Left kidney (tissue), 2 donors: ENCODE data around the gene MYB. TPM values are rescaled to one million over a fixed set of nuclear protein-coding genes. Genes with fewer than 3 reads are reported as not detected.
"Not testable (repeated sequence)": the region's sequence is repeated elsewhere in the genome, so short reads cannot be mapped to it uniquely, and the experiment has no call there.

Source experiments
- DNase-seq: peaks from one replicate; pipeline ENCODE4 v3.0.0-alpha.2; 2013
- polyA plus RNA-seq: library from polyadenylated mRNA; unstranded; fragments of 120-200 nt; gene quantifications from one replicate; pipeline ENCODE4 v1.2.1, GENCODE V29; 2013; ENCODE audit not compliant: insufficient read length

MYB gene
- polyA plus RNA-seq, 1 donor: 5.7 TPM

DNA sequence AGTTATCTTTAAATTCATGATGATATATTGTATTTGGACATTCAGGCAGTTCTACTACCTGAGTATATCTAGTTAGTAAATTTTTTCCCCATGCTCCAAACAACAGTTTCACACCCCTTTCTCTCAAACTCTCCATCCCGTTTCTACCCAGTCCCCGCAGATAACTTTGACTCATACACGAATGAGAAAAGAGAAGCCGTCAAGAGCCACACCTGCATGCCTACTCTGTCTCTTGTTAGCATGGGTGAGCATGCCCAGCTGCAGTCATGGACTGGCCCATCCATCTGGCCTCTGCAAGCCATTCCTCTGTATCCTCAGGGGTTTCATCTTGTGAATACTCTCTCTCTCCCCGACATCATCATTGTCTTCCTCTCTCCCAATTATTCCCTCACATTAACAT is 41.5 kb downstream of the MYB start:
- DNase-seq: no peak

DNA sequence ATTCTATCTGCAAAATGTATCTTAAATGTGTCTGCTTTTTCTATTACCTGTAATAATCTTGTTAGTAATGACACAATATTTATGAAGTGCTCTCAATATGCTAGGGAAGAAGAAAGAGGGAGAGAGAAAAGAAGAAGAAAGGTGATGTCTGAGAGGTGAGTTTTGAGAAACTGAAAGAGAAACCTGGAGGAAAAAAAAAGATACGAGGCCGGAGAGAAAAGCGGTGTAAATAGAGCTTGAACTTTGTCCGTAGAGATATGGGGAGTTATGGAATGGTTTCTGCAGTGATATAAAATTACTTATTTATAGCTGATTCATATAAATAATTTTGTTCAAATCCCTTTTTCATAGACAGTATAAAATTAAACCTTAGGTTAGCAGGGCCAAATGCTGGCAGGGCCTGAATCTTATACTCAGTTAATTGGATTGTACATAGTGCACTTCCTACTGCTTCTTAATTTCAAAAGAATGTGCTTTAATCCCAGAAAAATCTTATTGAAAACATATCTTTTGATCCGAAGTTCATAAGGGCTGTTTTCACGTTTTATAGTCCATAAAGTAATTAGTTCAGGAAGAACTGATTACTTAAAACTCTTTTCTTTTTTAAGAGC is 43.0 kb downstream of the MYB start:
- DNase-seq: no peak

- DNase-seq: no peak
These were observed 44.8 kb downstream of the MYB start for GRCh38 chr6:135225911-135226310.

- DNase-seq: no peak
These were observed 45.4 kb downstream of the MYB start for GRCh38 chr6:135226537-135226936.

DNA sequence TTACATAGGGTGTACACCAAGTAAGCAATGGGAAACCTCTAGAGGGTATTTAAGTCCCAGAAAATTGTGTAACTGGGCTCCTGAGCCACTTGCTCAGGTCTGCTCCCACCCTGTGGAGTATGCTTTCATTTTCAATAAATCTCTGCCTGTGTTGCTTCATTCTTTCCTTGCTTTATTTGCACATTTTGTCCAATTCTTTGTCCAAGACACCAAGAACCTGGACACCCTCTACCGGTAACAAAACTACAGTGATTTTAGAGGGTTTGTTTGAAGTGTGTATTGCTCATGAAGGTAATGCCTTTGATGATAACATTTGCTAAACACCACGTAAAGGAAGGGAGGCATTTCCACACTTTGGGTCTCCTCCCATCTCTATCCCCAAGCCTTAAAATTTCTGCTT is 46.2 kb downstream of the MYB start:
- no peak for DNase-seq

DNA sequence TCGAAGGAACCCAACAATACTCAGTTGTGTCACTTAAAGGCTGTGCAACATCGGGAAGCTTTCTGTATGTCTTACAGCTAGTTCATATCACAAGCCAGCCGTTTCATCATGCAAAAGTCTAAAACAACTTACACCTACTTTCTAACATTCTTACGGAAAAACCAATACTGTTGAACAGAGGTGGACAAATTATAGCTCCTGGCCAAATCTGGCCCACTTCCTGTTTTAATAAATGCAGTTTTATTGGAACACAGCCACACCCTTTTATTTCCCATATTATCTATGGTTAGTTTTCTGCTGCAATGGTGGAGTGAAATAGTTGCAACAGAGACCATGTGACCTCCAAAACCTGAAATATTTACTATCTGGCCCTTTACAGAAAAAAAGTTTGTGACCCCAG is 46.6 kb downstream of the MYB start:
- DNase-seq: no peak

DNA sequence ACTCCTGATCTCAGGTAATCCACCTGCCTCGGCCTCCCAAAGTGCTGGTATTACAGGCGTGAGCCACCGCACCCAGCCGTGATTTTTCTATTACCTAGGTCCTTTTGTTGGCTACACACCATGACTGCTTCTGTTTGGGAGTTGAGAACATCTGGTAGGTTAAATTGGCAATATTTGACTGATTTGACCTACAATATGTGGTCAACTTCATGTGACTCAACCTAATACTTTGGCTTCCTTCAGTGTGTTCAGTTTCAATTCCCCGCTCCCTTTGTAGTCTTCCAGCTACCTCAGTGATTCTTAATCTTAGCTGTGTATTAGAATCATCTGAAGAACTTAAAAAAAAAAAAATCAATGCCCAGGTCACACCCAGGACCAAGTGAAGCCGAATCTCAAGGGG is 47.4 kb downstream of the MYB start:
- DNase-seq: no peak

- DNase-seq: no peak
These were observed 48.9 kb downstream of the MYB start for GRCh38 chr6:135229996-135230395.

DNA sequence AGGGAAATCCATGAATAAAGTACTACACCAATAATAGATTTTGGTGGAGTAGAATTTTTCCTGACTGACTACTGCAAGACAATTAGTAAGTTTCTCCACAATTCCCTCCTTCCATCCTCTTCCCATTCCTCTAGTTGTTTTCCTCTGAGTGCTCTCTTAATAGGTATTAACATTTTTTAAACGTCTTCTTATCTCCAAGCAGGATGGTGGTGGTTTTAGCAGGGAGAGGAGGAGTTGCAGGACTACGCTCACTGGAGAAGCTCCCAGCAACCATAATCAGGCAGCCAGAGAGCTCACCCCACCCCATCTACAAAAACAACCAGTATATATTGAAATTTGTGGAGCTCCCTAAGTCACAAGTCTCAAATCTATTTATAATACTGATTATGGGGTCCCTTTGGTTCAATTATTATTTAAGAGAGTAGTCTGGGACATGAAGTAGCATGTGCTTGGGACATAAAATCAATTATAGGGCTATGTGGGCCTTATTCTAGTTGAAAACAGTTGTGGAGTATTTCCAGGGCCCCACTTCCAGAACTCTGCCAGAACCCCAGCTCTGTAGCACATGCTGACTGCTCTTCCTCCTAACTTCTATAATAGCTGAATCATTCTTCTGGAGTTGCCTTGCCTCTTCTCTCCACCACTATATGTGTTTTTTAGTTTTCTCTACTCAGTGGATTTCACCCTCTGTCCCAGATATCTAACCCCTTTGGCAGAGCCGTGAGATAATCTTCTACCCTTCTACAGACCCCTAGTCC is 49.8 kb downstream of the MYB start:
- no peak for DNase-seq

DNA sequence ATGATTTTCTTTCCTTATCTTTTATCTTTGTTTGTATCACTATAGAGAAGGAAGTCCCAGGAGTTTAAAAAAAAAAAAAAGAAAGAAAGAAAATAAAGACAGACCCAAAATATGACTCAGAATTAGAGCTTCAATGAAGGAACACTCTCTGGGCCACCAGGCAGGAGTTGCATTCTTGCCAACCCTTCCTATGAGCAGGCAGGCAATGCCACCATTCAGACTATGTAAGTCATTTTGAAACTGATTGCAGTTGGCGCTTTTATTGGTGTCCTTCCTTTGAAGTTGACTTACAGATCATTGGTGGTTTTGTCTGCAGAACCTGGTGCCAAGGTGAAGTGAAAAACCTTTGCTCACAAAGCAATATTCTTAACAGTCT is 50.3 kb downstream of the MYB start:
- DNase-seq: no peak

- DNase-seq: peak; percentile 7
These were observed 52.8 kb downstream of the MYB start for GRCh38 chr6:135233686-135234491.

DNA sequence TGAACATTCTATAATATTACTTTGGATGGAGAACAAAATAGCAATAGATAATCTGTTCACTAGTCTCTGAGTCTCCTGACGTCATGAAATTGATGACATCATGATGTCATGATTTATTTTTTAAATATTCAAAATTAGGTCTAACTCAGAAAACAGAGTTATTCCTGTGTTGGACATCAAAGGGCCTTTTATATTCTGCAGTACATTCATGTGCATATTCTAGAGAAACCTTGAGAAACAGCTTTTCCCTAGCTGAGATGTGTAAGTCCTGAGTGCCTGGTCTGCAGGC is 53.3 kb downstream of the MYB start:
- DNase-seq: no peak

DNA sequence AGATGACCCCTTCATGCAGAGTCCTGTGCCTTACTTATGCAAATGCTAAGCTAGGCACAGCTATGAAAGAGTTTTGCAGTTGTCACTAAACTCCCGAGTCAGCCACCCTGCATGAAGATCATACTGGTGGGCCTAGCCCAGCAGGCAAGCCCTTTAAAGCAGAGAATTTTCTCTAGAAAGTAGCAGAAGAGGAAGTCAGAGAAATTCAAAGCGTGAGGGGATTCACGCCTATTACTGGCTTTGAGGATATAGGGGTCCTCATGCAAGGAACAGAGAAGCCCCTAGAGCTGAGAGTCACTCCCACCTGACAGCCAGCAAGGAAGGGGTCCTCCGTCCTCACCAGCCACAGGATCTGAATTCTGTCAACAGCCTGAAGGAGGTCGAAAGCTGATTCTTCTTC is 54.6 kb downstream of the MYB start:
- no peak for DNase-seq

- DNase-seq: no peak
These were observed 55.2 kb downstream of the MYB start for GRCh38 chr6:135236319-135236718.

GRCh38 chr6:135236732-135237131 is 55.6 kb downstream of the MYB start:
- no peak for DNase-seq

DNA sequence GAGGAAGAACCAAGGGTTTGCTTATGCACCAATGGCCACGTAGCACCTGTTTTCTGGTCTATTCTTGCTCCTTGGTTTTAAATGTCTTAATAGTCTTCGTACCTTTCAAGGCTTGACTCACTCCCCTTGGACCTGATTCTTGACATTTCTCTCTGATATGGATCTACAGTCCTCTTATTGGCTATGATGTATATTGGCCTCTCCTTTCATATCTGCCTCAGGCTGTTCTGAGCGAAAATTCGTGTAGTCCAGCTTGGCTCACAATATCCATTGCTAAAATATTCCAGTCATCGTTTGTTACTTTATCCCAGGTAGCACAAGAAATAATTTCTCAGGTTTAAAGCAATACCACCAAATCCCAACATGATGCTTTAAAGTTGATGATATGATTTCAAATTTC is 59.6 kb downstream of the MYB start:
- no peak for DNase-seq

- no peak for DNase-seq
These were observed 63.0 kb downstream of the MYB start for GRCh38 chr6:135243871-135244796.

- no peak for DNase-seq
These were observed 63.7 kb downstream of the MYB start for GRCh38 chr6:135244805-135245204.

DNA sequence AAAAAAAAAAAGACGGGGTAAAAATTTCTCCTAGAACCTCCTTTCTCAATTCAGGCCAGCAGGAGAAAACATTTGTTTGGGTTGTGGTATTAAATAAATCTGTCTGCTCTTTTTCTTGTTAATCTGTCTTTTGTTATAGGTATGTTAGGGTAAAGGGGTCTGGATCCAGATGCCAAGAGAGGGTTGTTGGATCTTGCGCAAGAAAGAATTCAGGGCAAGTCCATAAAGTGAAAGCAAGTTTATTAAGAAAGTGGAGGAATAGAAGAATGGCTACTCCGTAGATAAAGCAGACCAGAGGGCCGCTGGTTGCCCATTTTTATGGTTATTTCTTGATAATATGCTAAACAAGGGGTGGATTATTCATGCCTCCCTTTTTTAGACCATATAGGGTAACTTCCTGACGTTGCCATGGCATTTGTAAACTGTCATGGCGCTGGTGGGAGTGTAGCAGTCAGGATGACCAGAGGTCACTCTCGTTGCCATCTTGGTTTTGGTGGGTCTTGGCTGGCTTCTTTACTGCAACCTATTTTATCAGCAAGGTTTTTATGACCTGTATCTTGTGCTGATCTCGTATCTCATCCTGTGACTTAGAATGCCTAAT is 65.4 kb downstream of the MYB start:
- DNase-seq: not testable (repeated sequence)

- DNase-seq: no peak
These were observed 69.1 kb downstream of the MYB start for GRCh38 chr6:135250234-135250633.

DNA sequence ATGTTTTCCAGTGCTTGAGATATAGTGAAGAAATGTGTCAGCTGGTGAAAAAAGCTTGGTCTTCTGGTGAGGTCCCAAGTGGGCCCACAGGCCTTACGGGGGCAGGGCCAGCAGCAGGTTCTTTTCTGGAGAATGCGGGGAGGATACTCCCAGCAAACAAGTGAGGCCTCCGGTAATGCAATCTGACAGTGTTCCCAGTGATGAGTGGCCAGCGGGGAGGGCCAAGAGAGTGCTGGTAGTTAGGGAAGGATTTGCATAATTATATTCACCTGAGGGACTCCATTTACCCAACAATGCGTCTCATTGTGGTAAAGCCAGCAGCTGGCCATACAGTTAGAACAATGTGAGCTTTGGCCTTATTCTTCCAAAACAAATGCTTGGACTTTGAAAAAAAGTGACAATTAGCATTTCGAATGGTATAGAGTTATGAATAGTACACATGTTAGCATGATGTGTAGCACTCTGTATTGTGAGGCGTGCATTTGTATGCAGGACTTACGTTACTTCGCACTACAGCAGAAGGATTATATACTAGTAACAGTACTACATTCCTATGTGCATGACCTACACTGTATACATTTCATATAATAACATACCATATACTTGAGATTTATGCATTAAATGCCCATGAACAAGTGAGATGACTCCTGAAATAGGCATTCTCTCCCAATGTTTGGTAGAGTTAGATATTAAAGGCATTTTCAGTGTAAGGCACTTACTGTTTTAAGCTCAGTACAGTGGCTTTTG is 69.8 kb downstream of the MYB start:
- no peak for DNase-seq
